Measurements from ENCODE around the gene PKNOX2. TPM values are rescaled to one million over a fixed set of nuclear protein-coding genes. Genes with fewer than 3 reads are reported as not detected.

Gene PKNOX2
- polyA plus RNA-seq, 2 of the 4 experiments (the other 2 are of a cell fraction): not detected

- Histone ChIP-seq H3K4me1 (no peaks in the 10 kb centered on the region), H3K27ac (no peak overlapping the region), H3K4me2 (0 out of 3 replicates have a peak overlapping the region, but pooled peaks have one; percentile 11), H3K4me3 (no peak overlapping the region), H3K9me3 (no peaks in the 10 kb centered on the region)
- no peak for DNase-seq (ENCODE audit: low read depth in 1 of 2, low spot score in 1 of 2)
- 52% methylated on average over 22 of the region's 22 CpGs for WGBS (ENCODE audit: missing lambda C conversion rate)
- TF ChIP-seq ESRRA (IDR thresholded peaks at IDR 0.05; ENCODE audit: borderline replicate concordance, low read length) (no peak), RAD21 (conservative IDR thresholded peaks at IDR 0.05 in 1 of 2, IDR thresholded peaks at IDR 0.05 in 1 of 2) (no peak), CHD2 (IDR thresholded peaks at IDR 0.05; ENCODE audit: low read length, partially characterized antibody) (no peak), CHD4 (IDR thresholded peaks at IDR 0.05; ENCODE audit: borderline replicate concordance) (no peak), RARB (CRISPR knock-in tag; IDR thresholded peaks at IDR 0.05) (no peak), HES2 (IDR thresholded peaks at IDR 0.05) (no peak), PHF8 (IDR thresholded peaks at IDR 0.05; ENCODE audit: borderline replicate concordance, low read depth) (no peak), PBX3 (IDR thresholded peaks at IDR 0.05) (no peak), KDM1A (IDR thresholded peaks at IDR 0.05; ENCODE audit: low read depth) (no peak), HOXB13 (CRISPR knock-in tag; IDR thresholded peaks at IDR 0.05; ENCODE audit: low read depth) (no peak), POLR2A (IDR thresholded peaks at IDR 0.05; ENCODE audit: low read length) (no peak)
- FAIRE-seq: no peak
- CTCF ChIA-PET: interaction anchor here (1.0 kb wide), 1 partner anchor 13 kb away, joined by 3 read pairs; no protein-coding TSS in a partner anchor
- POLR2A ChIA-PET: no interaction called here
- ATAC-seq: no peak
Observed at GRCh38 chr11:125129316-125129993, 35.1 kb upstream of the PKNOX2 start.

- ChIA-PET CTCF (interaction anchor here (2.0 kb wide), 1 partner anchor 8 kb away, joined by 5 read pairs; no protein-coding TSS in a partner anchor), POLR2A (no interaction called here)
- no peak for FAIRE-seq
- ATAC-seq: no peak
- no peak overlapping the region for H3K4me3 ChIP-seq
- H3K27ac ChIP-seq: no peak overlapping the region
- DNase-seq (ENCODE audit: low read depth in 1 of 2, low spot score in 1 of 2): no peak
- WGBS (ENCODE audit: missing lambda C conversion rate): 0% methylated on average over 1 of the region's 1 CpG
- H3K4me2 ChIP-seq: no peak overlapping the region
- no peaks in the 10 kb centered on the region for H3K4me1 ChIP-seq
- H3K9me3 ChIP-seq: no peaks in the 10 kb centered on the region
- TF ChIP-seq CHD2 (IDR thresholded peaks at IDR 0.05; ENCODE audit: low read length, partially characterized antibody): no peak
- TF ChIP-seq TFCP2L1 (CRISPR knock-in tag; IDR thresholded peaks at IDR 0.05): no peak
- TF ChIP-seq POLR2A (IDR thresholded peaks at IDR 0.05; ENCODE audit: low read length): no peak
- no peak for TF ChIP-seq TP53 (CRISPR knock-in tag; IDR thresholded peaks at IDR 0.05)
- no peak for TF ChIP-seq HMGXB4 (CRISPR knock-in tag; IDR thresholded peaks at IDR 0.05; ENCODE audit: borderline replicate concordance)
- TF ChIP-seq EHMT2 (IDR thresholded peaks at IDR 0.05; ENCODE audit: low read depth): no peak
- no peak for TF ChIP-seq HOXA7 (CRISPR knock-in tag; IDR thresholded peaks at IDR 0.05)
- no peak for TF ChIP-seq KDM5A (IDR thresholded peaks at IDR 0.05)
- no peak for TF ChIP-seq HES2 (IDR thresholded peaks at IDR 0.05)
- TF ChIP-seq RAD21 (conservative IDR thresholded peaks at IDR 0.05 in 1 of 2, IDR thresholded peaks at IDR 0.05 in 1 of 2): no peak
- TF ChIP-seq MAFK (IDR thresholded peaks at IDR 0.05; ENCODE audit: partially characterized antibody): no peak
- TF ChIP-seq RNF2 (IDR thresholded peaks at IDR 0.05; ENCODE audit: borderline replicate concordance, low read depth): no peak
Observed at GRCh38 chr11:125132071-125132470, 32.5 kb upstream of the PKNOX2 start.

GRCh38 chr11:125132596-125132995 is 32.0 kb upstream of the PKNOX2 start:
- WGBS (ENCODE audit: missing lambda C conversion rate): 51% methylated on average over 7 of the region's 7 CpGs
- no peak overlapping the region for H3K4me3 ChIP-seq
- H3K27ac ChIP-seq: no peak overlapping the region
- no peak for ATAC-seq
- no peaks in the 10 kb centered on the region for H3K4me1 ChIP-seq
- ChIA-PET POLR2A (no interaction called here), CTCF (interaction anchor here (2.0 kb wide), 1 partner anchor 8 kb away, joined by 5 read pairs; no protein-coding TSS in a partner anchor)
- DNase-seq (ENCODE audit: low read depth in 1 of 2, low spot score in 1 of 2): no peak
- no peaks in the 10 kb centered on the region for H3K9me3 ChIP-seq
- FAIRE-seq: no peak
- no peak overlapping the region for H3K4me2 ChIP-seq
- TF ChIP-seq HMGXB4 (CRISPR knock-in tag; IDR thresholded peaks at IDR 0.05; ENCODE audit: borderline replicate concordance): no peak
- no peak for TF ChIP-seq BHLHE40 (IDR thresholded peaks at IDR 0.05; ENCODE audit: low read depth, low read length)
- TF ChIP-seq REST (IDR thresholded peaks at IDR 0.05): no peak
- no peak for TF ChIP-seq KDM5A (IDR thresholded peaks at IDR 0.05)
- no peak for TF ChIP-seq ZNF302 (CRISPR knock-in tag; IDR thresholded peaks at IDR 0.05)
- TF ChIP-seq RFX5 (IDR thresholded peaks at IDR 0.05): no peak
- TF ChIP-seq EHMT2 (IDR thresholded peaks at IDR 0.05; ENCODE audit: low read depth): no peak

Measured in A549 (cell line).